Rectal smooth muscle tissue (tissue), 1 donor: ENCODE measurements around the gene GSN.

ENCODE experiments used
- H3K27ac ChIP-seq: one replicate; pipeline ENCODE4 v1.7.0; 2013; ENCODE audit warnings: low read depth, low read length, inconsistent platforms
- H3K27me3 ChIP-seq: one replicate; pipeline ENCODE4 v1.7.0; 2013; ENCODE audit warnings: low read length; ENCODE audit not compliant: control insufficient read depth, insufficient read depth
- H3K36me3 ChIP-seq: one replicate; pipeline ENCODE4 v1.7.0; 2013; ENCODE audit warnings: low read length; ENCODE audit not compliant: control insufficient read depth, insufficient read depth
- H3K4me1 ChIP-seq: one replicate; pipeline ENCODE4 v1.7.0; 2013; ENCODE audit warnings: low read length; ENCODE audit not compliant: control insufficient read depth, insufficient read depth
- H3K4me3 ChIP-seq: one replicate; pipeline ENCODE4 v1.7.0; 2013; ENCODE audit warnings: low read length
- H3K9ac ChIP-seq: one replicate; pipeline ENCODE4 v1.7.0; 2013; ENCODE audit warnings: low read length

GSN gene

DNA sequence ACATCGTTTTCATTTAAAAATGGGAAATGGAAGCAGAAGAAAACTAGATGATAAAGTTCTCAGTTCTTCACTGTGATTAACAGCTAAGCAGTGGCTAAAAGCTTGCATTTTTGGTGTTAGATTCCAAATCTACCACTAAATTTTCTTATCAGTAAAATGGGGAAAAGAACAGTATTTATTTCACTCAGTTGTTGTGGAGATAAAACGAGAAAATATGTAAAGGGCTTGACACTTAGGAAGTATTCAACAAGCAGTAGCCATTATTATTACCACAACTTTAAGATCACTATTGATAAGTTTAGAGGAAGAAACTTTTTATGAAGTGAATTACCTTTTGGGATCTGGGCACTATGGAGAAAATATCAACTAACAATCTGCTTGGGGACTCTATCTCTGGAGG lies 97.6 kb downstream of the GSN start:
- peak overlapping the region; percentile 90 for H3K27ac ChIP-seq
- H3K9ac ChIP-seq = no peak overlapping the region
- no peak overlapping the region for H3K4me3 ChIP-seq
- no peaks in the 10 kb centered on the region for H3K36me3 ChIP-seq
- H3K27me3 ChIP-seq = no peaks in the 10 kb centered on the region
- H3K4me1 ChIP-seq = peaks cover 57% of the 10 kb centered on the region

GRCh38 chr9:121366611-121367192 lies 98.7 kb downstream of the GSN start:
- H3K4me1 ChIP-seq = peaks cover 52% of the 10 kb centered on the region
- no peaks in the 10 kb centered on the region for H3K27me3 ChIP-seq
- H3K4me3 ChIP-seq = peak overlapping the region; percentile 14
- no peak overlapping the region for H3K9ac ChIP-seq
- H3K36me3 ChIP-seq = no peaks in the 10 kb centered on the region
- H3K27ac ChIP-seq = peak overlapping the region; percentile 97

DNA sequence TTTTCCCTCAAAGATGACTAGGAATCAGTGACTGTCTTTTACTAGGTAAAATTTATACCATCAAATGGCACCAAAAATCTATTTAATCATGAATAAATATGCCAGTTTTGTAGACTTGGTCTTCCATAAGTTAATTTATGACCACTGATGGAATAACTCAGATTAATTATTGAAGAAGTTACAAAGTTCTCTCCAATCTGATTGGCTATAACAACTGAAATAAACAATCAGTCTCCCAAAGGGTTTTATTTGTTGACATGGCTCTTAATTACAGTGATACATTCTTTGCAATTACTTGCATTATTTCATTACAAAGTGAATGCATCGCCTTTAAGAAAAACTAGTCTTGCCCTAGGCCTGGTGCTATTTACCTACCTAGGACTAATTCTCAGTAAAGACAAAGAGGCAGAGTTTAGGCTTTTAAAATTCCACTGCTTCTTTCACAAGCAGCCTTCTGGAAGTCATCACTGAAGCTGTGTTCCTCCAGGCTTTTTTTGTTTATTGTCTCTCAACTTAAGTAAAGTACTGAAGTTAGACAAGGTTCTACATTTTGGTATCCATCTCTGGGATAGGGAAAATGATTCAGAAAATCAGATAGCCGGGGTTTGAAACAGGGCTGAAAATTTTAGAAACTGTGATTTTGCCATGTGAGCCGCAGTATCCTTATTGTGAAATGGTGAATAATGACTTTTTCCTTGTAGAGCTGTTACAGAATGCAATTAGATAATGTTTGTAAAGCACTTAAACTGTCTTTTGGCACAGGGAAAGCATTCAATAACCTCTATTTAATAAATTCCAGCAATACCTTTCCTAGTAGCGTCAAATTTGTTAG lies 99.6 kb downstream of the GSN start:
- peaks cover 51% of the 10 kb centered on the region for H3K4me1 ChIP-seq
- no peaks in the 10 kb centered on the region for H3K27me3 ChIP-seq
- H3K4me3 ChIP-seq = peak overlapping the region; percentile 68
- peak overlapping the region; percentile 97 for H3K27ac ChIP-seq
- no peak overlapping the region for H3K9ac ChIP-seq
- H3K36me3 ChIP-seq = no peaks in the 10 kb centered on the region

GRCh38 chr9:121368138-121368522 lies 100.2 kb downstream of the GSN start:
- peak overlapping the region; percentile 32 for H3K9ac ChIP-seq
- H3K36me3 ChIP-seq = no peaks in the 10 kb centered on the region
- H3K4me3 ChIP-seq = peak overlapping the region; percentile 68
- H3K27ac ChIP-seq = peak overlapping the region; percentile 97
- peaks cover 51% of the 10 kb centered on the region for H3K4me1 ChIP-seq
- no peaks in the 10 kb centered on the region for H3K27me3 ChIP-seq

GRCh38 chr9:121368745-121369144 lies 100.8 kb downstream of the GSN start:
- Histone ChIP-seq H3K27ac (peak overlapping the region; percentile 97), H3K4me1 (peaks cover 49% of the 10 kb centered on the region), H3K36me3 (no peaks in the 10 kb centered on the region), H3K4me3 (peak overlapping the region; percentile 68), H3K9ac (peak overlapping the region; percentile 58), H3K27me3 (no peaks in the 10 kb centered on the region)

GRCh38 chr9:121369595-121370265 lies 101.8 kb downstream of the GSN start, which contains the start of gene STOM:
TSS of gene STOM (minus strand) at chr9:121370250. CDS start at chr9:121370187, 63 bp downstream.
- peak within 1 kb of the TSS; percentile 97 for H3K27ac ChIP-seq
- H3K27me3 ChIP-seq = no peaks in the 10 kb centered on the region
- no peaks in the 10 kb centered on the region for H3K36me3 ChIP-seq
- H3K4me1 ChIP-seq = peaks cover 40% of the 10 kb centered on the region
- H3K4me3 ChIP-seq = peak within 1 kb of the TSS; percentile 68
- H3K9ac ChIP-seq = peak within 1 kb of the TSS; percentile 76

GRCh38 chr9:121371495-121372061 lies 103.6 kb downstream of the GSN start:
- H3K27me3 ChIP-seq = no peaks in the 10 kb centered on the region
- H3K4me3 ChIP-seq = no peak overlapping the region
- H3K4me1 ChIP-seq = peaks cover 29% of the 10 kb centered on the region
- H3K36me3 ChIP-seq = no peaks in the 10 kb centered on the region
- H3K27ac ChIP-seq = peak overlapping the region; percentile 97
- no peak overlapping the region for H3K9ac ChIP-seq

DNA sequence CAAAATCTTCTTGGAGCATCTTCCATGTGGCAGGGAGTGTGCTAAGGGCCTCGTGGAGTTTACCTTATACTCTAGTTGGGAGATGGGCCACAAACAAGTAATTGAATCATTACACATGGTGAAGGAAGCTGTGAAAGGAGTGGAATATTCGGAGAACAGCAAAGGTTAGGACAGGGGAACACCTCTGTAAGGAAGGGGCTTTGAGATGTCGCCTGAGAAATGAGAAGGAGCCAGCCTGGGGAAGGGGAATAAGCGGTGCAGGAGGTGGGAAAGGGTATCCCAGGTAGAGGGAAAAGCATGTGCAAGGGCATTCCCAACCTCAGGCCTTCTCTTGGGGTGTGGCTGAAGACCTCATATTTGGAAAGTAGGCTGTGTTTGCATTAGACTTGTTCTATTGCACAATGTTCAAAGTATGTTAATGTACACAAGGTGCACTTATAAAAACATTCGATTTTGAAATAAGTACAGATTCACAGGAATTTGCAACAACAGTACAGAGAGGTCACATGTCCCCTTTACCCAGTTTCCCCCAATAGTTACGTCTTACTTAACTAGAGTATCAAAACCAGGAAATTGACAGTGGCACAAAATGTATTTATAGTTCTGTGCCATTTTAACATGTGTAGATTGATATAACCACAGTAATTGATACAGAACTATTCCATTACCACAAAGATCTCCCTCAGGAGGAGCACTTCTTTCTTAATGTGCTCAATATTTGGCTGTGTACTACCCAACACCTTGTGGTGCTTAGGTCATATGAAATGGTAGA lies 104.5 kb downstream of the GSN start:
- Histone ChIP-seq H3K27ac (peak overlapping the region; percentile 97), H3K4me3 (no peak overlapping the region), H3K4me1 (peaks cover 24% of the 10 kb centered on the region), H3K9ac (no peak overlapping the region), H3K27me3 (no peaks in the 10 kb centered on the region), H3K36me3 (no peaks in the 10 kb centered on the region)

GRCh38 chr9:121373011-121373729 lies 105.2 kb downstream of the GSN start:
- Histone ChIP-seq H3K9ac (no peak overlapping the region), H3K27me3 (no peaks in the 10 kb centered on the region), H3K4me1 (peaks cover 20% of the 10 kb centered on the region)

DNA sequence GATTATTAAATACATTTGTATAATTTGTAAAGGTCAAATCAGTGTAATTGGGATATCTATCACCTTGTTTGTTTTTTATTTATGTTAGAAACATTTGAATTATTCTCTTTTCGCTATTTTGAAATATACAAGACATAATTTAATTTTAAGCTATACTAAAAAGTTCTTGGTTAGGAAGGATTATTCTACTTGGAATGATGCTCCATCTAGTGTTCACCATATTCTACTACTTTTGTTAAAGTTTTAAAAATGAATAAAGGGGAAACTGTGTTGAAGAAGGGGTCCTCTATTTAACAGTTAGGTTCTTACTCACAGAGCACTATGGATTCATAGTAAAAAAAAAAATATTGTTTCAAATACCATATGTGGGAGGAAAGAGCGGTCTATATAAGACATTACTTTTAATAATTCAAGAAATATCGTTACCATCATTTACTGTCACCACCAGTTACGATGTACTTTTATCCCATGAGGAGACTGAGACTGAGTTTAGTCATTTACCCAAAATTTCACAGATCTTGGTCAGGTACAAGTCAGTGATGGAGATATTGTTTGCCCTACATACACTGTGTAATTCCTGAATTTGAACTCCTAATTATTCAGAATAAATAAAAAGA lies 108.4 kb downstream of the GSN start:
- H3K36me3 ChIP-seq = no peaks in the 10 kb centered on the region
- H3K9ac ChIP-seq = no peak overlapping the region
- no peaks in the 10 kb centered on the region for H3K27me3 ChIP-seq
- H3K4me3 ChIP-seq = no peak overlapping the region
- no peak overlapping the region for H3K27ac ChIP-seq
- peaks cover 17% of the 10 kb centered on the region for H3K4me1 ChIP-seq

More at GRCh38 chr9:121373011-121373729, 105.2 kb downstream of the GSN start:
- peak overlapping the region; percentile 97 for H3K27ac ChIP-seq
- H3K4me3 ChIP-seq = no peak overlapping the region
- no peaks in the 10 kb centered on the region for H3K36me3 ChIP-seq

- no peaks in the 10 kb centered on the region for H3K36me3 ChIP-seq
- no peak overlapping the region for H3K9ac ChIP-seq
- H3K4me1 ChIP-seq = no peaks in the 10 kb centered on the region
- no peak overlapping the region for H3K27ac ChIP-seq
- no peak overlapping the region for H3K4me3 ChIP-seq
- no peaks in the 10 kb centered on the region for H3K27me3 ChIP-seq
These were observed 112.9 kb downstream of the GSN start for GRCh38 chr9:121380846-121381245.
